Stromal cell of bone marrow (primary cell): ENCODE measurements around the gene NDEL1.
"Not testable (repeated sequence)": the region's sequence is repeated elsewhere in the genome, so short reads cannot be mapped to it uniquely, and the experiment has no call there.

Experiments used
- DNase-seq: peaks from one replicate; pipeline ENCODE4 v3.0.0-alpha.2; 2012; ENCODE audit warnings: low read depth

NDEL1 gene

GRCh38 chr17:8435245-8436168 lies at the start of gene NDEL1:
Gene NDEL1, plus strand, starts transcription at chr17:8435884. Its CDS starts 8,388 bp downstream, at chr17:8444272.
- peak; percentile 93 for DNase-seq

- no peak for DNase-seq
Observed at GRCh38 chr17:8386841-8387240, 48.8 kb upstream of the NDEL1 start.

- no peak for DNase-seq
Observed at GRCh38 chr17:8387914-8388651, 47.6 kb upstream of the NDEL1 start.

GRCh38 chr17:8391711-8392110 lies 44.0 kb upstream of the NDEL1 start:
- no peak for DNase-seq

GRCh38 chr17:8392274-8392673 lies 43.4 kb upstream of the NDEL1 start:
- DNase-seq = no peak

GRCh38 chr17:8392674-8393469 lies 42.8 kb upstream of the NDEL1 start:
- DNase-seq = no peak

- DNase-seq = no peak
Observed at GRCh38 chr17:8393470-8394231, 42.0 kb upstream of the NDEL1 start.

GRCh38 chr17:8394497-8394896 lies 41.2 kb upstream of the NDEL1 start:
- DNase-seq = not testable (repeated sequence)

GRCh38 chr17:8397636-8398035 lies 38.0 kb upstream of the NDEL1 start, which contains the start of gene RNF222:
Gene RNF222, minus strand, starts transcription at chr17:8397827. Its CDS starts 4,366 bp downstream, at chr17:8393461.
- no peak for DNase-seq

GRCh38 chr17:8398980-8399379 lies 36.7 kb upstream of the NDEL1 start:
- DNase-seq = no peak

GRCh38 chr17:8401107-8401506 lies 34.6 kb upstream of the NDEL1 start:
- no peak for DNase-seq

- no peak for DNase-seq
Observed at GRCh38 chr17:8402921-8403536, 32.7 kb upstream of the NDEL1 start.

GRCh38 chr17:8405499-8406016 lies 30.1 kb upstream of the NDEL1 start:
- no peak for DNase-seq

GRCh38 chr17:8406174-8406573 lies 29.5 kb upstream of the NDEL1 start:
- no peak for DNase-seq

GRCh38 chr17:8408371-8408770 lies 27.3 kb upstream of the NDEL1 start:
- no peak for DNase-seq

GRCh38 chr17:8409966-8410882 lies 25.5 kb upstream of the NDEL1 start:
- DNase-seq = peak; percentile 81

- no peak for DNase-seq
Observed at GRCh38 chr17:8410883-8411238, 24.8 kb upstream of the NDEL1 start.

- DNase-seq = no peak
Observed at GRCh38 chr17:8412089-8412488, 23.6 kb upstream of the NDEL1 start.

GRCh38 chr17:8413328-8413727 lies 22.4 kb upstream of the NDEL1 start:
- no peak for DNase-seq

GRCh38 chr17:8413938-8414337 lies 21.7 kb upstream of the NDEL1 start:
- DNase-seq = no peak
